Activated CD8-positive, alpha-beta T cell treated with anti-CD3 and anti-CD28 coated beads for 36 hours (primary cell): ENCODE measurements around the gene SYT7. TPM values are rescaled to one million over a fixed set of nuclear protein-coding genes. Genes with fewer than 3 reads are reported as not detected.
A peak's percentile ranks its signal among the peaks of the same experiment; 100 is the strongest.
"Not testable (repeated sequence)": the region's sequence is repeated elsewhere in the genome, so short reads cannot be mapped to it uniquely, and the experiment has no call there.

Experiments used
- ATAC-seq: fragments of 200-7000 bp; cut with Tn5 transposase; one replicate; pipeline ENCODE4 v1.10.0; 2021; ENCODE audit warnings: mild to moderate bottlenecking, moderate library complexity
- CTCF ChIA-PET: fragments of 350-600 bp; sonication (Branson Sonifier 250); formaldehyde crosslinking; loops from one replicate; lab custom pipeline; 2021; ENCODE audit warnings: antibody characterized with exemption; lab: Charles Lee
- POLR2A ChIA-PET: fragments of 350-600 bp; sonication (Branson Sonifier 250); formaldehyde crosslinking; loops from one replicate; lab custom pipeline; 2021; ENCODE audit warnings: antibody characterized with exemption; lab: Charles Lee
- DNase-seq: peaks from one replicate; pipeline ENCODE4 v3.0.0-alpha.2; 2020
- H3K27ac Mint-ChIP-seq: one replicate; pipeline ENCODE4 v1.8.0; 2021; ENCODE audit warnings: mild to moderate bottlenecking, mixed read lengths
- H3K27me3 Mint-ChIP-seq: one replicate; pipeline ENCODE4 v1.8.0; 2021; ENCODE audit warnings: mixed read lengths
- H3K36me3 Mint-ChIP-seq: one replicate; pipeline ENCODE4 v1.8.0; 2021; ENCODE audit warnings: low read depth, mixed read lengths
- H3K4me1 Mint-ChIP-seq: one replicate; pipeline ENCODE4 v1.8.0; 2021; ENCODE audit warnings: low read depth, mixed read lengths
- H3K4me3 Mint-ChIP-seq: one replicate; pipeline ENCODE4 v1.8.0; 2021; ENCODE audit warnings: mild to moderate bottlenecking, moderate library complexity, mixed read lengths
- H3K9me3 Mint-ChIP-seq: one replicate; pipeline ENCODE4 v1.8.0; 2021; ENCODE audit warnings: mixed read lengths
- intact Hi-C: fragments of 100-400 bp; cut with micrococcal nuclease; formaldehyde crosslinking; loops from one replicate; pipeline ENCODE4 v1.10.0; 2022
- total RNA-seq, 2 experiments: library from RNA; stranded (reverse); gene quantifications; one replicate each; pipeline ENCODE4 v1.2.3, GENCODE V29; 2021
- TF ChIP-seq, protein P1 (sequence below): fragments of 200-600 bp; IDR thresholded peaks from one replicate; pipeline ENCODE4 v1.8.0; 2022; ENCODE audit warnings: antibody characterized with exemption, mild to moderate bottlenecking

SYT7 gene
- total RNA-seq, 2 experiments from 2014 or later, result not detected

DNA sequence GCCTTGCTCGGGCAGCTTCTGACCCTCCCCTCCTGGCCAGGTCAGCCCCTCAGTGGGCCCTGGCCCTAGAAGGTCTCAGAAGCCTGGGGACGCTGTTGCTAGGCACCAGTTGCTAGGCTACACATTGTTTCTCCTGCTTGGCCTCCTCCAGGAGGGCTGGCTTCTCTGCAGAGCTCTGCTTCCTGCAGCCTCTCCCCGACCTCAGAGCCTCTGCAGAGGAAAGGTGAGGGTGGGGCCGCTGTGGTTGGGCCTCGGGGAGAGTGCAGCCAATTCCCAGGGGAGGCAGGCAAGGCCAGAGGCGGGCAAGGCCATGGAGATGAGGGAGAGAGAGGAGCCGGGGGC is 99.9 kb downstream of the SYT7 start:
- TF ChIP-seq, protein P1, sequence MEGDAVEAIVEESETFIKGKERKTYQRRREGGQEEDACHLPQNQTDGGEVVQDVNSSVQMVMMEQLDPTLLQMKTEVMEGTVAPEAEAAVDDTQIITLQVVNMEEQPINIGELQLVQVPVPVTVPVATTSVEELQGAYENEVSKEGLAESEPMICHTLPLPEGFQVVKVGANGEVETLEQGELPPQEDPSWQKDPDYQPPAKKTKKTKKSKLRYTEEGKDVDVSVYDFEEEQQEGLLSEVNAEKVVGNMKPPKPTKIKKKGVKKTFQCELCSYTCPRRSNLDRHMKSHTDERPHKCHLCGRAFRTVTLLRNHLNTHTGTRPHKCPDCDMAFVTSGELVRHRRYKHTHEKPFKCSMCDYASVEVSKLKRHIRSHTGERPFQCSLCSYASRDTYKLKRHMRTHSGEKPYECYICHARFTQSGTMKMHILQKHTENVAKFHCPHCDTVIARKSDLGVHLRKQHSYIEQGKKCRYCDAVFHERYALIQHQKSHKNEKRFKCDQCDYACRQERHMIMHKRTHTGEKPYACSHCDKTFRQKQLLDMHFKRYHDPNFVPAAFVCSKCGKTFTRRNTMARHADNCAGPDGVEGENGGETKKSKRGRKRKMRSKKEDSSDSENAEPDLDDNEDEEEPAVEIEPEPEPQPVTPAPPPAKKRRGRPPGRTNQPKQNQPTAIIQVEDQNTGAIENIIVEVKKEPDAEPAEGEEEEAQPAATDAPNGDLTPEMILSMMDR, result no peak
- ATAC-seq (no peak), DNase-seq (no peak)
- ChIA-PET POLR2A (no interaction called here), CTCF (interaction anchor here (1.0 to 16.7 kb wide), 4 partner anchors 27 to 158 kb away, joined by 3 to 253 read pairs (median 3); no protein-coding TSS in a partner anchor)
- intact Hi-C loops, result no loop called here
- peaks cover 4% of the 10 kb centered on the region for H3K27me3 Mint-ChIP-seq
- peaks cover 7% of the 10 kb centered on the region for H3K4me1 Mint-ChIP-seq
- H3K4me3 Mint-ChIP-seq, result no peak overlapping the region
- no peaks in the 10 kb centered on the region for H3K36me3 Mint-ChIP-seq
- no peak overlapping the region for H3K27ac Mint-ChIP-seq
- H3K9me3 Mint-ChIP-seq, result no peaks in the 10 kb centered on the region

DNA sequence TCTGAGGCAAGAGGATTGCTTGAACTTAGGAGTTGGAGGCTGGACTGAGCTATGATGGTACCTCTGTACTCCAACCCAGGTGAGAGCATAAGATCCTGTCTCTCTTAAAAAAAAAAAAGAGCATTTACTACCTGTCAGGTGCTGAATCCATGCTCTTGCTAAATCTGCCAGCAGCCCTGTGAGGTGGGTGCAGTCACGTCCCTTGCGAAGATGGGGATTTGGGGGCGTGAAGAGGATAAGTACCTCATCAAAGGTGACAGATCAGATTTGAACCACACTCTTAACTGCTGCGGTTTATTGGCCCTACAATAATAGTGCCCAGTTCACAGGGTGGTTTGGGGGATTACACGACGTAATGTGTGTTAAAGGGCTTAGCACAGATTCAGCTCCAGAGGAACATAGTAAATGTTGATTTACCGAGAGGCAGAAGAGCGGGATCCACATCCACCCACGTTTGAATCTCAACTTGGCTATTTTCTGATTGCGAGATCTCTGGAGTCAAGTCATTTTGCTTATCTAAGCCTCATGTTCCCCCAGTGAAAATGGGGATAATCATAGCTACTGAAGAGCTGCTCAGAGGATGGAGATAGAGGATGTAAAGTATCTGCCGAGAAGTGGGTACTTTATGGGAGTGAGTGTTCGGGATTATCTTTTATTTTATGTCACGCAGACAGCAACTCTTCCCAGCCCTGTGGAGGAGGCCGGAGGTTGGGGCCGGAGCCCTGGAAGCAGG is 100.4 kb downstream of the SYT7 start:
- H3K27me3 Mint-ChIP-seq, result peaks cover 4% of the 10 kb centered on the region
- H3K36me3 Mint-ChIP-seq, result no peaks in the 10 kb centered on the region
- H3K27ac Mint-ChIP-seq, result no peak overlapping the region
- ATAC-seq (no peak), DNase-seq (no peak)
- ChIA-PET POLR2A (no interaction called here), CTCF (interaction anchor here (1.0 to 16.7 kb wide), 4 partner anchors 27 to 158 kb away, joined by 3 to 253 read pairs (median 3); no protein-coding TSS in a partner anchor)
- intact Hi-C loops, result no loop called here
- H3K4me1 Mint-ChIP-seq, result peaks cover 7% of the 10 kb centered on the region
- TF ChIP-seq, protein P1, result no peak
- no peaks in the 10 kb centered on the region for H3K9me3 Mint-ChIP-seq
- H3K4me3 Mint-ChIP-seq, result no peak overlapping the region

DNA sequence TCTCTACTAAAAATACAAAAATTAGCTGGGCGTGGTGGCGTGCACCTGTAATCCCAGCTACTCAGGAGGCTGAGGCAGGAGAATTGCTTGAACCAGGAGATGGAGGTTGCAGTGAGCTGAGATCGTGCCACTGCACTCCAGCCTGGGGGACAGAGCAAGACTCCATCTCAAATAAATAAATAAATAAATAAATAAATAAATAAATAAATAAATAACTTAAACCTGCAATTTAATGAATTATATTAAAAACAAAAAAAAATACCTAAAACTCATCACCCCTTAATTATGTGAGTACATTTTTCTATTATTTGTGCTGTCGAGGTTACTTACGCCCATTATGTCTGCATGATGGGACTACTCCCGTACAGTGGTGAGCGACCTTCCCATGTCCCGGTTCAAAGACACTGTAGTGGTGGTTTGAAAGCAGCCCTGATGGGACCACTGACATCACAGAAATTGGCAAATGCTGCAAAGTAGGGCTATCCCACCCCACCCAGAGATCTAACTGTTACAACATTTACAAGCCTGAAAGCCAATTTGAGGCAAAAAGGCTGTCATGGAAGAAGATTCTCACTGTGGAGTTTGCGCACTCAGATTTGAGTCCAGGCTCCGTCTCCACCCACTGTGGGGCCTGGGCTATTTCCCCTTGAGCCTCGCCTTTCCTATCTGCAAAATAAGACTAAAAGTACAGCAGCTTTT is 101.4 kb downstream of the SYT7 start:
- not testable (repeated sequence) for H3K27me3 Mint-ChIP-seq, H3K9me3 Mint-ChIP-seq, H3K27ac Mint-ChIP-seq, ATAC-seq, DNase-seq, H3K4me3 Mint-ChIP-seq, H3K36me3 Mint-ChIP-seq, H3K4me1 Mint-ChIP-seq
- intact Hi-C loops, result loop anchor here (2.0 to 5.0 kb wide), 2 partner anchors 37 to 148 kb away; no protein-coding TSS in a partner anchor
- ChIA-PET POLR2A (interaction anchor here (2.5 kb wide), 1 partner anchor 37 kb away, joined by 7 read pairs; no protein-coding TSS in a partner anchor), CTCF (interaction anchor here (1.3 to 16.7 kb wide), 10 partner anchors 8 to 159 kb away, joined by 3 to 253 read pairs (median 5); partner anchors contain the start of gene LRRC10B)

DNA sequence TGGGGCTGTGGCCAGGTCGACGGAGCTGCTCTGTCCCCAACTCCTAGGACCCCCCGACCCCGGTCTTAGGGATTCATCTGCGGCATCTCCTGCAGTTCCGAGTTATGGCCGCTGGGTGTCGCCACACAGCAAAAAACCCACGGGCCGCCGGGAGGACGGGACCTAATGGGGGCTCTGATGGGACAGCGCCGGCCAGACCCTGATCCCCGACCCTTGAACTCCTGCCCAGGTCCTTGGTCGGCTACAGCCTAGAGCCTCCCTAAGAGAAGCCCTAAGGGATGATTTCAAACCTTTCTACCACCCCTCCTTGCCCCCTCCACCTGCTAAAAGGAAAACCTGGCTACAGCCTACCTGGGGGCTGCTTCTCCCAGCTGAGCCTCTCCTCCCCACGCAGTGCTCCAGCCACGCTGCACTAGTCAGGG is 103.1 kb downstream of the SYT7 start:
- DNase-seq (peak; percentile 70), ATAC-seq (peak; percentile 64)
- Mint-ChIP-seq H3K9me3 (no peaks in the 10 kb centered on the region), H3K27me3 (peaks cover 2% of the 10 kb centered on the region), H3K36me3 (peaks cover 4% of the 10 kb centered on the region), H3K4me3 (no peak overlapping the region), H3K27ac (no peak overlapping the region), H3K4me1 (peaks cover 15% of the 10 kb centered on the region)
- POLR2A ChIA-PET, result interaction anchor here (1.5 to 2.5 kb wide), 2 partner anchors 31 to 39 kb away, joined by 3 to 7 read pairs; partner anchors contain the start of gene LRRC10B
- TF ChIP-seq, protein P1, result peak; percentile 94
- CTCF ChIA-PET, result interaction anchor here (0.6 to 16.7 kb wide), 23 partner anchors 9 to 237 kb away, joined by 3 to 253 read pairs (median 5); partner anchors contain the start of gene LRRC10B
- intact Hi-C loops, result loop anchor here (2.0 to 5.0 kb wide), 2 partner anchors 39 to 150 kb away; no protein-coding TSS in a partner anchor

DNA sequence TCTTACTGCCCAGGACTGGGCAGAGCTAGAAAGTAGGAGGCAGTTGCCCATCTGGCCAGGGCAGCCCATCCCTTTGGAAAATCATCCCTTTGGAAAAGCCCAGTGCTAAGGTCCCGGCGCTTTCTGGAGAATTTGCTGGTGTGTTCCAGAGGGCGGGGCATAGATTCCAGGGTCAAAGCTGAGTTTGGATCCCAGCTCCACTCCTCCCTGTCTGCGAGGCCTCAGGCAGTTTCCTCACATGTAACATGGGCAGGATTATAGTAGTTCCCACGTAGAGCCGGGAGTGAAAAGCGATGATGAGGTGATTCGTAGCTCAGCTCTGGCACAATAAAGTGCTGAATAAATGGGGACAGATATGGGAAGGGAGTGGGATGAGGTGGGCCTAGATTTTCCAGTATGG is 103.8 kb downstream of the SYT7 start:
- H3K4me3 Mint-ChIP-seq, result no peak overlapping the region
- DNase-seq (no peak), ATAC-seq (no peak)
- intact Hi-C loops, result loop anchor here (5.0 kb wide), 1 partner anchor 150 kb away; no protein-coding TSS in a partner anchor
- POLR2A ChIA-PET, result no interaction called here
- no peak overlapping the region for H3K27ac Mint-ChIP-seq
- TF ChIP-seq, protein P1, result no peak
- CTCF ChIA-PET, result interaction anchor here (0.7 to 16.7 kb wide), 18 partner anchors 8 to 256 kb away, joined by 3 to 253 read pairs (median 4); partner anchors contain the start of gene LRRC10B
- H3K27me3 Mint-ChIP-seq, result peaks cover 2% of the 10 kb centered on the region
- peaks cover 6% of the 10 kb centered on the region for H3K36me3 Mint-ChIP-seq
- peaks cover 15% of the 10 kb centered on the region for H3K4me1 Mint-ChIP-seq
- no peaks in the 10 kb centered on the region for H3K9me3 Mint-ChIP-seq
